ENCODE measurements around the gene FCRLA.

The FCRLA gene

GRCh38 chr1:161720422-161720821 lies 13.4 kb downstream of the FCRLA start:
- no peaks in the 10 kb centered on the region for H3K79me2 ChIP-seq (ENCODE audit: insufficient read depth, low read depth)
- no peak overlapping the region for H3K27ac ChIP-seq

GRCh38 chr1:161720956-161721737 lies 14.1 kb downstream of the FCRLA start, which contains the start of gene FCRLB:
Gene FCRLB, plus strand, starts transcription at chr1:161721544. Its CDS starts 1,129 bp downstream, at chr1:161722673.
- Histone ChIP-seq H3K27ac (no peak within 1 kb of the TSS), H2AFZ (ENCODE audit: low read depth) (no peak within 1 kb of the TSS), H3K9ac (no peak within 1 kb of the TSS), H3K79me2 (ENCODE audit: insufficient read depth, low read depth) (no peaks in the 10 kb centered on the region), H4K20me1 (ENCODE audit: insufficient read depth) (no peaks in the 10 kb centered on the region), H3K4me3 (IDR thresholded peaks at IDR 0.05; ENCODE audit: insufficient read depth, low read depth, low read length) (no peak within 1 kb of the TSS), H3K36me3 (ENCODE audit: insufficient read depth) (no peaks in the 10 kb centered on the region), H3K4me1 (ENCODE audit: low read depth, poor library complexity, severe bottlenecking) (peaks cover 11% of the 10 kb centered on the region), H3K4me2 (no peak within 1 kb of the TSS), H3K27me3 (ENCODE audit: insufficient read depth, low read depth) (no peaks in the 10 kb centered on the region)
- no peak for TF ChIP-seq CTCF (conservative IDR thresholded peaks at IDR 0.05; ENCODE audit: low read depth, low read length)

More at GRCh38 chr1:161720422-161720821, 13.4 kb downstream of the FCRLA start:
- no peak for TF ChIP-seq CTCF (conservative IDR thresholded peaks at IDR 0.05; ENCODE audit: low read depth, low read length)
- no peaks in the 10 kb centered on the region for H3K27me3 ChIP-seq (ENCODE audit: insufficient read depth, low read depth)
- H3K4me1 ChIP-seq (ENCODE audit: low read depth, poor library complexity, severe bottlenecking) = peaks cover 9% of the 10 kb centered on the region
- H3K4me3 ChIP-seq (IDR thresholded peaks at IDR 0.05; ENCODE audit: insufficient read depth, low read depth, low read length) = no peak overlapping the region
- H3K36me3 ChIP-seq (ENCODE audit: insufficient read depth) = no peaks in the 10 kb centered on the region
- H2AFZ ChIP-seq (ENCODE audit: low read depth) = no peak overlapping the region
- no peaks in the 10 kb centered on the region for H4K20me1 ChIP-seq (ENCODE audit: insufficient read depth)
- no peak overlapping the region for H3K9ac ChIP-seq
- no peak overlapping the region for H3K4me2 ChIP-seq

- no peaks in the 10 kb centered on the region for H3K36me3 ChIP-seq (ENCODE audit: insufficient read depth)
- H3K4me3 ChIP-seq (IDR thresholded peaks at IDR 0.05; ENCODE audit: insufficient read depth, low read depth, low read length) = no peak overlapping the region
- H3K27me3 ChIP-seq (ENCODE audit: insufficient read depth, low read depth) = no peaks in the 10 kb centered on the region
- no peaks in the 10 kb centered on the region for H3K79me2 ChIP-seq (ENCODE audit: insufficient read depth, low read depth)
- no peak overlapping the region for H2AFZ ChIP-seq (ENCODE audit: low read depth)
- H3K27ac ChIP-seq = no peak overlapping the region
- no peak overlapping the region for H3K4me2 ChIP-seq
- H3K9ac ChIP-seq = no peak overlapping the region
- H4K20me1 ChIP-seq (ENCODE audit: insufficient read depth) = no peaks in the 10 kb centered on the region
- TF ChIP-seq CTCF (conservative IDR thresholded peaks at IDR 0.05; ENCODE audit: low read depth, low read length) = no peak
- H3K4me1 ChIP-seq (ENCODE audit: low read depth, poor library complexity, severe bottlenecking) = peaks cover 11% of the 10 kb centered on the region
Observed at GRCh38 chr1:161721738-161722343, 14.8 kb downstream of the FCRLA start.

- Histone ChIP-seq H3K27me3 (ENCODE audit: insufficient read depth, low read depth) (no peaks in the 10 kb centered on the region), H3K79me2 (ENCODE audit: insufficient read depth, low read depth) (no peaks in the 10 kb centered on the region), H3K4me2 (no peak overlapping the region), H4K20me1 (ENCODE audit: insufficient read depth) (no peaks in the 10 kb centered on the region), H3K4me1 (ENCODE audit: low read depth, poor library complexity, severe bottlenecking) (peaks cover 13% of the 10 kb centered on the region), H3K9ac (no peak overlapping the region), H3K27ac (no peak overlapping the region), H3K36me3 (ENCODE audit: insufficient read depth) (no peaks in the 10 kb centered on the region), H3K4me3 (IDR thresholded peaks at IDR 0.05; ENCODE audit: insufficient read depth, low read depth, low read length) (no peak overlapping the region), H2AFZ (ENCODE audit: low read depth) (no peak overlapping the region)
- no peak for TF ChIP-seq CTCF (conservative IDR thresholded peaks at IDR 0.05; ENCODE audit: low read depth, low read length)
Observed at GRCh38 chr1:161722406-161722805, 15.4 kb downstream of the FCRLA start.

Measured in KMS-11 (cell line).